Left renal pelvis (tissue), 4 donors: ENCODE results near the gene ERBB2. TPM values are rescaled to one million over a fixed set of nuclear protein-coding genes. Genes with fewer than 3 reads are reported as not detected.
A peak's percentile ranks its signal among the peaks of the same experiment; 100 is the strongest.
"Not testable (repeated sequence)": the region's sequence is repeated elsewhere in the genome, so short reads cannot be mapped to it uniquely, and the experiment has no call there.

ENCODE experiments used
- DNase-seq, 4 donors: peaks; one replicate each; pipeline ENCODE4 v3.0.0-alpha.2; 2013; ENCODE audit warnings: low read depth in 4 of 4, low spot score in 3 of 4
- polyA plus RNA-seq, 4 donors: library from polyadenylated mRNA; unstranded; fragments of 120-200 nt; gene quantifications; one replicate each; pipeline ENCODE4 v1.2.1, GENCODE V29; 2013; ENCODE audit not compliant: insufficient read length in 4 of 4

ERBB2 gene
- polyA plus RNA-seq, 4 donors: 103 to 205 (median 178) TPM

- no peak for DNase-seq
Measured at GRCh38 chr17:39676198-39676819, 23.6 kb upstream of the ERBB2 start.

- DNase-seq: no peak
Measured at GRCh38 chr17:39677072-39677471, 22.8 kb upstream of the ERBB2 start.

GRCh38 chr17:39677542-39678339, 22.1 kb upstream of the ERBB2 start:
- DNase-seq: no peak

GRCh38 chr17:39678340-39679116, 21.3 kb upstream of the ERBB2 start:
- no peak for DNase-seq

DNA sequence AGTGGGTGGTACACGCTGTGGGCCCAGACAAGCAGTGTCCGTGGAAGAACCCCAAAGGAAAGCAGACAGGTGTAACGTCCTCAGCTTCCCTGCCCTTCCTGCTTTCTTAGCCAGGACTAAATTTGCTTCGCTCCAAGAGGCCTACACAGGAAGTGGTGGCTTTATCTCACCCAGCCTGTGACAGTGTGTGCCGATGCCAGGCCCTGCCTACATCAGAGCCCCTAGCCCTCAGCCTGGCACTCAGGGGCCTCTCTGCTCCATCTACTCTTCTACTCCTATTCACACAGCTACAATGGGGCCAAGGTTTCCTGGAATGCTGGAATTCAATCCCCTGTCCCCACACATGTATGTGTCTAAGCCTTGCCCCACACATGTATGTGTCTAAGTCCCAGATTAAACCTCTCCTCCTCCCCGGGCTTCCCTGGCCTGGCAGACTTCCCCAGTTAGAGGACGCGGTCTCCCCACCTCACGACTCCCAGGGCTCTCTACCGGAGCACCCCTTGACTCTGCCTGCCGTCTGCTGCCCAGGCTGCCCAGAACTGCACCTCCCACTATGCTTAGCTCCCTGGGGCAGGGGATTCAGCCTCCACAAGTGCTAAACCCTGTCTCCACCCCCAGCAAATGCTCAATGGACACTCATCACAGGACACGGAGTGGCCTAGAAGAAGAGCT, 20.2 kb upstream of the ERBB2 start:
- no peak for DNase-seq

- no peak for DNase-seq
Measured at GRCh38 chr17:39683295-39683939, 16.4 kb upstream of the ERBB2 start.

- no peak for DNase-seq
Measured at GRCh38 chr17:39684369-39685192, 15.3 kb upstream of the ERBB2 start.

GRCh38 chr17:39687101-39687545, 12.7 kb upstream of the ERBB2 start:
- DNase-seq: no peak

GRCh38 chr17:39687546-39688474, 12.1 kb upstream of the ERBB2 start, which contains the start of gene PGAP3:
Gene PGAP3 (minus strand): TSS chr17:39688057. CDS start chr17:39688014, 43 bp downstream.
- peak in 2 of 4 donors; percentile 78 to 79 for DNase-seq

GRCh38 chr17:39688475-39688835, 11.4 kb upstream of the ERBB2 start:
- no peak for DNase-seq

DNA sequence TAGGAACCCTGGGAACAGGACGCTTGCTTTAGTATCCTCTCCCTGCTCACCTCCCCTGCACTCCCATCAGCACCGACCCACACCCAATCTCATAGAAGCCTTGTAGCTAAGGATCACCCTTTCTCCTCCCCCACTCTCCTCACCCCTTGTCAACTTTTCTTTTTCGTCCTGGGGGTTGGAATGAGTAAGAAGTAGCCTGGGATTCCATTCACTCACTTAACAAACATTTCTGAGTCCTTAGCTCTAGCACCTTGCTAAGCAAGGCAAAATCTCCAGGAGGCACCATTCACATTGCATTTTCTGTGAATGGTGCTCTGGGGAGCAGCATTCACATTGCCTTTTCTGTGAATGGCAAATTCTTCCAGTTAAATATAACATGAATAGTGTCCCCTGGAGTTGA, 10.9 kb upstream of the ERBB2 start:
- DNase-seq: no peak

GRCh38 chr17:39694593-39694992, 5.3 kb upstream of the ERBB2 start:
- no peak for DNase-seq

GRCh38 chr17:39695089-39695474, 4.8 kb upstream of the ERBB2 start:
- DNase-seq: no peak

DNA sequence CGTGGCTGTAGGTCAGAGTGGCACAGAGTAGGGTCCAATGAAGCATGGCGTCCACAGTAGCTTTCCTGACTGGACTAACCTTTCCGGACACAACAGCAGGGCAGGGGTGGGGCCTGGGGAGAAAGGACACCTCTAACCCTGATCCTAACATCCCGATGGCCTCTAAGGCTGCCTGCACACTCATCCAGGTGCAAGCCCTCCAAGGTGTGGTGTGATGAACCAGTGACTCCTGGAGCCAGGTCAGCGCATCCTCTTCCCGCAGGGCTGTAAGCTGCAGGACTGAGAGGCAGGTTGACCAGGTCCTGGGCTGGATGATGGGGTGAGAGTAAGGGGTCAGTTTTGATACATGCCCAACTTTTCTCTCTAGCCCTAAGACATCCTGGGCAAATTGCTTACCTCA, 3.1 kb upstream of the ERBB2 start:
- no peak for DNase-seq

DNA sequence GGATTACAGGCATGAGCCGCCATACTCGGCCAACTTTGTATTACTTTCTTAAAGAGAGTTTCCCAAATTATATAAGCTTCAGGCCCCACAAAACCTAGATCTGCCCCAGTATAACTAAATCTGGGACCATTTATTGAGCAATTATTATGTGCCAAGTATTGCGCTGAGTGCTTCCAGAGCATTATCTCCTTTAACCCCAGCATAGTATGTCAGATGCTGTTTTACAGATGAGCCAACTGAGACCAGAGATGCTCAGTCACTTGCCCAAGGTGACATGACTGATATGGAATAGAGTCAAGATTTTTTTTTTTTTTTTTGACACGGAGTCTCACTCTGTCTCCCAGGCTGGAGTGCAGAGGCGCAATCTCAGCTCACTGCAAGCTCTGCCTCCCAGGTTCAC, 1.9 kb upstream of the ERBB2 start:
- no peak for DNase-seq

- DNase-seq: not testable (repeated sequence)
Measured at GRCh38 chr17:39699157-39699817, 577 bp upstream of the ERBB2 start.

- no peak for DNase-seq
Measured at GRCh38 chr17:39700148-39700987, 504 bp downstream of the ERBB2 start.
